Heart left ventricle (tissue), 13 donors: Measurements from ENCODE around the gene PEAR1.

Source experiments
- CTCF ChIP-seq, 12 donors: fragments of 200-600 bp; sonication (generic) in 4 of 12; IDR thresholded peaks; one replicate each; pipeline versions ENCODE4 v1.5.0 to v1.8.0; 2018 to 2022; ENCODE audit warnings: antibody characterized with exemption in 12 of 12, mild to moderate bottlenecking in 5 of 12
- POLR2A ChIP-seq, 2 donors: fragments of 450-650 bp; IDR thresholded peaks; one replicate each; pipeline ENCODE4 v1.6.1; 2017; ENCODE audit warnings: antibody characterized with exemption in 2 of 2, mild to moderate bottlenecking in 2 of 2, moderate library complexity in 2 of 2
- donor health status: ischemic (EF 13 %, LVEDD 7.1; RV severe dilation, severe dysfunction).
- donor health status: DM: no; HTN: yes; CAD: no.
- donor health status: DM: no; HTN: no; CAD: no.
- donor health status: ischemic (EF 25% LVEDD 6.9; RV normal size, moderate dysfunction).
- donor health status: ischemic (EF 25% LVEDD 5.7; RV mildly dilated, moderate dysfunction).
- donor health status: ischemic (EF 35%, LVEDD 5.7; RV mildly dilated, moderate dysfunction).
- donor health status: nonischemic (EF 11% LVEDD 7.7; RV severe dilation, severe dysfunction).
- donor health status: DM: yes; HTN: yes; CAD: no.
- donor health status: PGD.
- donor health status: ischemic (EF 29% LVEDD 5.4; RV normal size, mild dysfunction).
- donor health status: nonischemic (EF 23%, LVEDD 6.1; RV moderate dilation, normal function).

- TF ChIP-seq POLR2A (IDR thresholded peaks at IDR 0.05), result no peak
- no peak for TF ChIP-seq CTCF (IDR thresholded peaks at IDR 0.05)
Measured at GRCh38 chr1:156935505-156936128, 42.1 kb downstream of the PEAR1 start.
